SKM-1 treated with dmso at 0.1 percent for 144 hours (cell line): ENCODE results near the gene MLN.

Experiments used
- DNase-seq: peaks from one replicate; lab custom pipeline; 2025; ENCODE audit not compliant: unreplicated experiment; lab: John Stamatoyannopoulos, UW

MLN gene, protein sequence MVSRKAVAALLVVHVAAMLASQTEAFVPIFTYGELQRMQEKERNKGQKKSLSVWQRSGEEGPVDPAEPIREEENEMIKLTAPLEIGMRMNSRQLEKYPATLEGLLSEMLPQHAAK

DNA sequence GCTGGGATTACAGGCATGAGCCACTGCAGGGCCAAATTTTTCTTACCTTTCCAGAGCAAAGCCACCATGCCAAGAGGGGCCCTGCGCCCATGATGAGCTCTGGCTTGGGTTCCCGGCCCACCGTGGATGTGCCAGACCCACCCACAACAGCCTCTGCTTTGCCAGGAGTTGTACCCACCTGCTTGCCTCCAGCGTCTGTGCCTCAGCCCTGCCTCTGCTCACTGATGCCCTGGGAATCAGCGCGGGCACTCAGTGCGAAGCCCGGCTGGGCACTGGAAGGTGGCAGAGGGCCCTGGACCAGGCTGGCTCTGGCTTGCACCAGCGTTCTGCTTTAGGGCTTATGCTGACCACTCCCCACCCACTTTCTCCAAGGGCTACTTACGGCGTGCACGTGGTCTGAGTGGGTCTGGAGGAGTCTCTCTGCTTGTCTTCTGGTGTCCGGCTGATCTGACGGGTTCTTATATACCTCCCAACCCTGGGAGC is at the start of gene MLN:
Gene MLN (minus strand): TSS at position 433 of the 483 bp plus-strand sequence. CDS start 2,840 bp downstream, outside the sequence.
- no peak for DNase-seq

DNA sequence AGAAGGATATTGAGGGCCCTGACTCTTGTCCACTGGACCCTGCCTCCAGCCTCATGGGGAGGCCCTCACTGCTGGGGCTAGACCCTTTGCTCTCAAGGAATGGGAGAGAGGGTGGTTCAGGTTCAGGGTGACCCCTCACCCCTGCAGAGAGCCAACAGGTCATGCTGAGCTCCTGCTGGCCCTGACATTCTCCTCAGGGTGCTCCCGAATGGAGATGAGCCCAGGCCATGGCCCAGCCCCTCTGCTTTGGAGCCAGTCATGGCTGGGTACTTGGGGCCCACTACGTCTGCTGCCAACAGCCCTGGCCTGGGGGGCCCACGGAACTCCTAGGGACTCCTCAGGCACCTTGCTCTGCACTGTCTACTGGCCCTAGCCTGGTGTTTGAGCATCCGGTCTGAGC is 49.2 kb upstream of the MLN start:
- DNase-seq = no peak

DNA sequence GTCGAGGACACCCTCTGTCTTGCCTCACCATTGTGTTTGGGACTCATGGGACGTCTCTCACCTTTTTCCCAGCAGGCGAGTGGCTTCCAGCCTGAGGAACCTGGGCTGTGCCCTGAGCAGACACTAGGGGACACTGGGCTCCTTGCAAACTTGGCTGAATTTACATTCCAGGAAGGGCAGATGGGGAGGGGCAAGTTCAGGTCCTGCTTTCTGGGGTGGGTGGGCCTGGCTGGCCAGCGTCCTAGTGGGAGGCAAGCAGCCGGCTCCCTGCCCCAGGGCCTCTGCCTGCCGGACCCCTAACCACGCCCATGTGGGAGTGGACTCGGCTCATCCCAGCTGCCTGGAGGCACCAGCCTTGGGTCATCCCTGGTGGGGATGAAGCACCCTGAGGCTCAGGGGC is 48.2 kb upstream of the MLN start:
- no peak for DNase-seq

DNA sequence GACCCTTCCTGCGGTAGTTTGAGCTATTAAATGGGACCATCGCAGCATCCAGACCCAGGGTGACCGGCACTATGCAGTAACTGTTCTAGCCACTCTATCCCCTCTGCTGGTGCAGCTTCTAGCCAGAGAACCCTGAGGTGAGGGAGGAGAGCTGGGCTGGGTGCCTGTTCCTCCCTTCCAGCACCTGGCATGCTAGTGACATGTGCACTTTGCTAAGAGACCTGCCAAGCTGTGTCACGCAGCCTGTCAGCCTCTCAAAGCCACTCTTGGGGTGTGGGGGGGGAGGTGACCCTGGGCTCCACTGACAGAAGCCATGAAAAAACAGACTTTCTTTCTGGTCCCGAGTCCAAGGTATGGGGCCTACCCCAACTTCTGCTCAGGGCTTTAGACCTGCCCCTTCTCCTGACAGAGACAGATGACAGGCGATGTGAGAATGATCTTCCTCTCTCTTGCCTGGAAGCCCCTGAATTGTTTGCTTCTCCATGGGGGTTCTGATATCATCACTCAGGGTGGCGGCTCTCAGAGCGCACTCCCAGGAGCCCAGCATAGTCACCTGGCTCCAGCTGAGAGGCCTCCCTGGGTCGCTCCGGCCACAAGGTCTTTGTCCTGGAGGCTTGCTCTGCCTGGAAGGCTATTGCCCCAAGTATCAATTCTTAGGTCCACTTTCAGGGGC is 47.2 kb upstream of the MLN start:
- no peak for DNase-seq

DNA sequence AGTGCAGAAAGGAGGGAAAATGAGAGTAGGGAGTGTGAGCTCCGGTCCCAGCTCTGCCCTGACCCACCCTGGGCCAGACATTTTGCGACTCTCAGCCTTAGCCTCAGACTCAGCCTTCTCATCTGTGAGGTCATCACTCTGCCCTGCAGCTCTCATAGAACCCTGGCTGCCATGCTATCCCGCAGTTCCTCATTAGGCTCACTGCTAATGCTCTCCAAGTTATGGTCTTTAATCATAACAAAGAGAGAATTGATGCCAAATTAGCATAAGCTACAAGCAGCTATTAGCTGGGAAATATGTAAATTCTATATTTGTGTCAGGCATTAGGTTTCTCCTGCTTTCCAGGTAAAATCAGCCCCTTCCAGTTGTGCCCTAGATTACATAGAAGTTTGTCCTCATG is 46.5 kb upstream of the MLN start:
- no peak for DNase-seq

DNA sequence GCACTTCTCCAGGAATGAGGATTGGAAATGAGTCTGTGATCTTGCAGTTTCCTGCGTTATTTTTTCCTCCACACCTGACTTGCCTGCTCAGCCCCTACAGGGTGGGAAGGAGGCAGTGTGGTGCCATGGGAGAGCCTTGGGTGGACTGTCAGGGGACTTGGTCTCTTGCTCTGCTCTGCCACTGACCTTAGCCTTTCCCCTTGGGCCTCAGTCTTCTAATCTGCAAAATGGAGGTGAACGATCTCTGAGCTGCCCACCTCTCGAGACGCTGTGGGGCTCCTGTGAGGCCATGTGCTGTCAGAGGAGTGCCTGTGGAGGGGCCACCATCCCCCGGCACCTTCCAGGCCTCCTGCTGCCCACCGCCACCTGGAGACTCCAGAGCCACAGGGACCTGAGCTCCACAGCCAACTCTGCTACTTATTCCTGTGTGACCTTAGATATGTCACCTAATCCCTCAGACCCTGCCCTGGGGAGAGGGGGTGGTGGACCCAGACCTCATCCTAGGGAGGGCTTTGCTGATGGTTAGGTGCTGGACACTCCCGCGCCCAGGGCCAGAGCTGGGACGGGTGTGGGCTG is 45.8 kb upstream of the MLN start:
- DNase-seq = no peak

DNA sequence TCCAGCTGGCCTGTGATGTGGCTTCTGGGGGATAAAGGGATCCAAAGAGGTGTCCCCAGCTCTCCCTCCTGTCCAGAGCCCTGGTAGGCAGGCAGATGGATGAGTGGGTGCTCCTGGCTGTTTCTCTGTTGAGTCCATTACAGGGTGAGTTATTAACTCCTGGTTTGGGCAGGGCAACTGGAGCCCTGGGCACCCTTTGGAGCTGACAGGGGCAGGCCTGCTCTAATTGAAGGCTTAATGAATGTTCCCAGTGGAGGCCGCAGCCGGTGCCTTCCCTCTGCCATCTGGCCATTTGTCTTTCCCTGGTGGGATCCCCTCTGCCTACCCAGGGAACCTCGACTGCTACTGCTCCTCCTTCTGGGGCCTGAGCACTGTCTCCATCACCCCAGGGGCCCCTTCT is 44.7 kb upstream of the MLN start:
- DNase-seq = no peak

DNA sequence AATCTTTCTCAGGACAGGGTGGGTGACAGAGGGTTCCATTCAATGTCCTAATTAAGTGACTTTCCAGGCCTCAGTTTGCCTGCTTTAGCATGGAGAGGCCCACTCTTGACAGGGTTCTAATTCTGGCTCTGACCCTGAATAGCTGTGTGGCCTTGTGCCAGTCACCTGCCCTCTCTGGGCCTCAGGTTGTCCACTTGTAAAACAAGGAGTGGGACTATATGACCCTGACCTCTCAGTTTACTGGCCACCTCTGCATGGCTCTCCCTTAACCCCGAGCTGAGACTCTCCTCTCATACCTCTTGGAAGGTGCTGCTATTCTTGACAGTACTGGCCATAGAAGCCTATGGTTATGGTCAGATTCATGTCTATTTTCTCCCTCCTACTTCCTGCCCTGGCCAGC is 44.1 kb upstream of the MLN start:
- DNase-seq = no peak

DNA sequence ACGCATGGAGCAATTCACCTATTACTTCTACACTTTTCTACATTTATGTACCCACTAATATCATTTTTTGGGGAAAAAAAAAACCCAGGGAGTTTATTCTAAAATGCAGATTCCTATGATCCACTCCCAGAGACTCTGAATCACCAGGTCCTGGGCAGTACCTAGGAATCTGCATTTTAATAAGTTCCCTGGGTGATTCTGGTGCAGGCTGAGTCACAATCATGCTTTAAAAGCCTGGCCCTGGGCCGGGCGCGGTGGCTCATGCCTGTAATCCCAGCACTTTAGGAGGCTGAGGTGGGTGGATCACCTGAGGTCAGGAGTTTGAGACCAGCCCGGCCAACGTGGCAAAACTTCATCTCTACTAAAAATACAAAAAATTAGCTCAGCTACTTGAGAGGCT is 43.3 kb upstream of the MLN start:
- no peak for DNase-seq

DNA sequence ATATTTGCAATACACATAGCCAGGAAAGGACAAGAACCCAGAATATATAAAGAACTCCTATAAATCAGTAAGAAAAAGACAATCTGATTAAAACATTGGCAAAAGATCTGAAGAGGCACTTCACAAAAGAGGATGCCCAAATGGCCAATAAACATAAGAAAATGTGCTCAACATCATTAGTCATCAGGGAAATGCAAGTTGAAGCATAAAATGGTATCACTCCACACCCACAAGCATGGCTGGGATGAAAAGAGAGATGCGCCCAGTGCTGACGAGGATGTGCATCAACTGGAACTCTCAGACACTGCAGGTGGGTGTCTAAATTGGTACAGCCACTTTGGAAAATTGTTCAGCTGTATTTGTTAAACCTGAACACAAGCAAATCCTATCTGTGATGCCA is 42.4 kb upstream of the MLN start:
- DNase-seq = no peak

DNA sequence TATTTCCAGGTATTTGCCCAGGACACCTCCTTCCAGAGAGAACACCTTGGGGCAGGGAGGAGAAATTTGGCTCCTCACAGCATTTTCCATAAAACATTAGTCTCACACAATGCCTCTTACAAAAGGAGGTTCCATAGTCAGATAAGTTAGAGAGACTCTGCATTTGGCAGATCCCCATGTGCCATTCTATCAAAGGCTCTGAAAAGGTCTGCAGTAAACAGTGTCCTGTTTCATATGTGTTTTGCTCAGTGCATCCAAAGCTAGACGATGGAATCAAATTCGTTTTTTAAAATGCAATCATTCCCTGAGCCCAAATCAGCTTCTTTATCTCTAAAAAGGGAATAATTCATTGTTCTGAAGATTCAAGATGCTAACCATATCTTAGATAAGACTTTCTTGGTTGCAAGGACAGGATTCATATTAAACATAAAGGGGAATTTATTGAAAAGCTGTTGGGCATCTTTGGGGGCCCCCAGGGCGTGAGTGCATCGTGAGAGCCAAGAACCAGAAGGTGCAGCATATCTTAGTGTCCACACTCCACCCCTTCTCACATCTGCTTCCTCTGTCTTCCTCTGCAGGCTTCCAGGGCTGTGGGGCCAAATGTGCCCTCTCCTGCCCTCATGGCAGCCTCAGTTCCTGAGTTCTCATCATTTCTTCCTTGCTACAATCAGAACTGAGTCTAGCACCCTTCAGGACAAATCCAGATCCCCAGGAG is 41.4 kb upstream of the MLN start:
- DNase-seq = no peak

DNA sequence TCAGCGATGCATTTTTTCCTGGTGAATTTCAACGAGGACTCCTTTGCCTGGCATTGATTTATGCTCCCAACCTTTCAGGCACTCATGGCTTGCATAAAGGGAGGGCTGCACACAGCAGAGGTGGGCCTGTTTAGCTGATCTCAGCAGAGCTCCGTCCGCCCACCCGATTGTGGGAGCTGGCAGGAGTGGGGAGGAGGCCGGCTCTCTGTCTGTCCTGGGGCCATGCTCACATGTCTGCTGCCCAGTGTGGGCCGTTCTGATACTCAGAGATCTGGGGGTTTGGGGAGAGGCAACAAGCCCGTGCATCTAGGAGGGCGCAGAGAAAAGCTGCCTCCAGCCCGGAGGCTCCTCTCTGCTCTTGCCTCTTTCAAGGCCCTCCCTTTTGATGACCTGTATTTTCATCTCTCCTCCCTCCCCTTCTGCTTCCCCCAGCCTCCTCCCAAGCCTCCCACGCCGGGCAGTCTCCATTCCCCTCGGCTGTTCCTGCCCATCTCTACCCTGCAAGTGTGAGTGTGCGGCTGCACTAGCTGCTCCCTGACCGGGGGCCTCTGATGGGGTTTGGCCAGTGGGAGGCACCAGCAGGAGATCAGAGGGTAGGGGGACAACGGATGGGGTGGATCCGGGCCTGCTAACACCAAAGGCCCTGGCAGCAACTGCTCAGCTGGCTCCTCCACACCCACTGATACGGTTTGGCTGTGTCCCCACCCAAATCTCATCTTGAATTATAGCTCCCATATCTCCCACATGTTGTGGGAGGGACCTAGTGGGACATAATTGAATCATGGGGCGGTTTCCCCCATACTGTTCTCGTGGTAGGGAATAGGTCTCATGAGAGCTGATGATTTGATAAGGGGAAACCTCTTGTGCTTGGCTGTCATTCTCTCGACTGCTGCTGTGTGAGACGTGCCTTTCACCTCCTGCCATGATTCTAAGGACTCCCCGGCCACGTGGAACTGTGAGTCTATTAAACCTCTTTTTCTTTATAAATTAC is 39.6 kb upstream of the MLN start:
- DNase-seq = no peak

DNA sequence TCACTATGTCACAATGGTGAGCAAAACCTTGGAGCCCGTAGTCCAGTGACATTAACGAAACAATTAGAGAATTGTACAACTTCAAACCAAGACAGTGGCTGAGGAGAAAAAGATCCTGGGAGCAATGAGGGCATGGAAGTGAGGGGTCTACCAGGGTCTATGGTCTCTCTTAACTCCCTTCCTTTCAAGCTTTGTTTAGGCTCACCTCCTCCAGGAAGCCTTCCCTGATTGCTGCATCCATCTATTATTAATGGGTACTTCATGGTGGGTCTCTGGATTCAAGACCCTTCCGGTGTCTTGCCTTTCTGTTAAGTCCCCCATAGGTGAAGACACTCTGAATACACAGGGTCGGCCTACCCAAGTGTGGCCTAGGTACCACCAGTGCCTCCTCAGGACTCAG is 38.1 kb upstream of the MLN start:
- no peak for DNase-seq

DNA sequence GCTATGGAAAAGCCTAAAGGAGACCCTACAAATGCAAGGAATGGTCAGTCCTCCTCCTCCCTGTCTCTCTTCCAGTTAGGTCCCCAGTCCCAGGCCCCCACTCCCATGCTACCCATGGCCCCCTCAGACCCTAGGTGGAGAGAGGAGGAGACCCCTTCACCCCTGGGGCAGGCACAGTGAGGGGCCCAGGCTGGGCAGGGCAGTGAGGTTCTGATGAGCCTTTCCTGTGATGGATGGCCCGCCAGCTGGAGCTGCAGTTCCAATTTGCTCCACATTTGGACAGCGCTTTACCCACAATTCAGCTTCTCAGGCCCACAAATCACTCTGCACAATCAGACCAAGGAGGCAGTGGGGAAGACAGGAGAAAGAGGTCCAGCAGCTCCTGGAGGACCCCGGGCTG is 37.3 kb upstream of the MLN start:
- no peak for DNase-seq

DNA sequence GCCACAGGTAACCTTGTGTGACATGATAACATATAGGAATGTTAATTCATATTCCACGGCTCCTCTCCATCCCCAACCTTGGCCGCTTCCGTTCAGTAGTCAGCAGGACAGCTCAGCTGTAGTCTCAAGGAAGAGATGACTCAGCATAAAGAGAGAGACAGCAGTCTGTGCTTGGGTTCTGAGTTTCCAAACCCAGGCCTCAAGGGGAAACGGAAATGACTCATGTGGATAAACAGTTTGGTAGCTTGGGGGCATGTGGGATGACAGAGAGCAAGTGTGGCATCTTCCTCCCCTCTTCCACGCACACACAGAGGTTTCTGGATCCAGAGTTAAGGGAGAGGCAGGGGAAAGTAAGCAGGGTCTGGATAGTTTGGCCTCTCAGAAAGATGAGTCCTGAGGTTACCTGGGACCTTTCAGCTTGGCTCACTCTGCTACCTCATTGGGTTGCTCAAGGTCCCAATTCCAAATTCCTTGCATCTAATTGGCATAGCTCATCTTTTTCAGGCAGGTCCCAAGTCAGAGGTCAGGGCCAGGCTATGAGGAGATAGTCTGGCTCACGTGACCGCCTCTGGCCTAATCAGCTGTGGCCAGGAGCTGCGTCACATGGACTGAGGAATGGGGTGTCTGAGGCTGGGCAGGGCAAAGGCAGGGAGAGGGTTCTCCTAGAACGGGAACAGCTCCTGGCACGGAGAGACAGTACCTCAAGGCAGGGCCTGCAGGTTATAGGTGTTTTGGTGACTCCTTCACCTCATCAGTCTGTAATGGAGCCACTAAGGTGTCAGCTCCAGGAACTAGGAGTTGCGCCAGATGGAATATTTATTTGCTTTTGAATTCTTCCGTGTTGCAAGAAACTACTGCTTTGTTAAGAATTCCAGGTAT is 36.5 kb upstream of the MLN start:
- DNase-seq = peak; percentile 55

DNA sequence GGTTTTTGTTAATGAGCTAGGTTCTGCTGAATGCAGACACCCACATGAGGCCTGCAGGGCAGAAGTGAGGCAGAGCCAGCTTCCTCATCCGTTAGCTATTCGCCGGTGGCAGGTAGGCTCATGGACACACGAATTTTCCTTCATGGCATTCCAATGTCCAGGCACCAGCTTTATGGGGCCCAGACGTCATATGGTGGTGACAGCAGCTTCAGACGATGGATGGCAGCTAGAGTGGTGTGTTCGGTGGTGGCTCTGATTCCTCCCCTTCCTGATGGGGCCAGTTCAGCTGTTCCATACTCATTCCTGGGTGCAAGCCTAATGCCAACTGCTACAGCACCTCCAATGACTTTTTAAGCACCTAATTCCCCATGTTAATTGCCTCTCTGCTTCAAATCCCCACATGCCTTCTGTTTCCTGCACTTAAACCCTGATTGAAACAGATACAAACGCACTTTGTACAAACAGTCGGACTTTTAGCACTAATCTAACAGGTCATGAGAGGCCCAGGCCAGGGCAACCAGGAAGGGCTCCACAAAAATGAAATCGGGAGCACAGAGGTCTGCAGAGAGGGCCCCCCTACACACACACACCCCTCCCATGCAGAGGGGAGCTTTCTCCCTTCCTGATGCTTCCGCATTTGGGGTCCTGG is 35.7 kb upstream of the MLN start:
- no peak for DNase-seq

DNA sequence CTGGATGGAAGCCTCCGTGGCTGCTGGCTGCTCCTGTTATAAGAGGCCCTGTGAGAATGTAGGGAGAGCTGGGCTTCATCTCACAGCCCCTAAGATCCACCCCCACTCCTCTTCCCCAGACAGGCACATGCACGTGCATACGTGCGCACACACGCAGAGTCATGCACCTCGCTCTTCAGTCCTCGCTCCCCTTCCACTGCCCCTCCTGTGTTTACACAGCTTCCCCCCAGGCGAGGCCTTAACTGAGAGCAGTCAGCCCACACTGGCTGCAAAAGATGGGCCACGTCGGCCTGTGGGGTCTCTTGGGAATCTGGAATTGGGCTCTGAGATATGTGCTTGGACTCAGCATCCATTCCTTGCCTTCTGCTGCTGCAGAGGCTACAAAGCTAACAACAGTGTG is 35.2 kb upstream of the MLN start:
- DNase-seq = no peak

DNA sequence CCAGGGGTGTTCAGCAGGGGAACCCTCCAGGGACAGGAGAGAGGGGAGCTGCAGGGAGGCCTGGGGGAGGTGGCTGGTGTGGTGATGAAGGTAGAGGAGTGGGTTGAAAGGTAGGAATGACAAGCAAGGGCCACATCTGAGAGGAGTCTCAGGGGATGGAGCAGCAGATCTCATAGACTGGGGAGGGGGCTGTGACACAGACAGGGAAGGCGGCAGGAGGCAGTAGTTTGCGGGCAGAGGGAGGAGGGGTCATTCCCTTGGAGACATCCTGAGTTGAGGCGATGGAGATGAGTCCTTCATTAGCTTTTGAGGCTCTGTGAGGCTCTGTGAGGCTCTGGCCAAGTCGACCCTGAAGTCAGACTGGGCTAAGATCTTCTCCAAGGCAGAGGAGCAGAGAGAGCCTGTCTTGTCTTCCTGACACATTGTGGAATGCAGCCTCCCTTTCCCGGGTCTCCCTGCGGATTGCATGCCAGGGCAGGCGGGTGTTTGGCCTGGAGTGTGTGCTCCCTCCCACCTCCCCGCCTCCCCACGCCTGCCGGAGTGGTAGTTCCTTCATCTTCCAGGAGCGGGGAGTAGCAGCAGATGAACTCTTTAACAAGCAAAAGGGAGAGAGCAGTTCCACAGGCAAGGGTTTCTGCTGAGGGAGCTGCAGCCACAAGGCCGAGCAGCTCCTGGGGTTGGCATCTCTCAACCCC is 34.3 kb upstream of the MLN start:
- DNase-seq = no peak
